ENCODE results near the gene EMP1. TPM values are rescaled to one million over a fixed set of nuclear protein-coding genes. Genes with fewer than 3 reads are reported as not detected.

Gene EMP1
- total RNA-seq, 1 experiment from 2014 or later, result 7.8 TPM

DNA sequence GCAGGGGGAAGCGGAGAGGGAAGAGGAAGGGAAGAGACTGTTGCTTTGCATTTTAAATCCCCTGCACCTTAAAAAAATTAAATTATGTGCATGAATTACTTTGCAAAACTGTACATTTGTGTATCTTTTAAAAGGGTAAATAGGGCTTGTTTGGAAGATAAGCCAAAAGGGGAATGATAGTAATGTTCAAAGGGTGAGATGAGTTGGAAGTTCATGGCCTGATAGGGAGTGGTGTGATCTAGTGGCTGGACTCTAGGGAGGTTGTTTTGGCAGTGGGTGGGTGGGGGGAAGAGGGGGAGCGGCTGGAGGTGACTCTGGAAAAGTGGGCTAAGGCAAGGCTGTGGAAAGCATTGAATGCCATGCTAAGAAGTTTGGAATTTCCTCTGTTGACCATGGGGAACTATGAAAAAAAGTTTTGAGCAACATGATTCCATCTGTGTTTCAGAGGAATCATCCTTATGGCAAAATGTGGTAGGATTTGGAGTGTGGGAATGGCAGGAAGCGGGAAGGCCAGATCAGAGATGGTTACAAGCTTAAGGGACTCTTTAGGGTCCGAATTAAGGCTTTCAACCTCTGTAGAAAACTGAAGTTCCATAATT lies 25.5 kb upstream of the EMP1 start:
- no peak for DNase-seq (ENCODE audit: low read depth)
- in situ Hi-C loops (cut with HindIII; ENCODE audit: low pct_unique_long_range_greater_than_20kb, low sequenced_read_pairs), result no loop called here

DNA sequence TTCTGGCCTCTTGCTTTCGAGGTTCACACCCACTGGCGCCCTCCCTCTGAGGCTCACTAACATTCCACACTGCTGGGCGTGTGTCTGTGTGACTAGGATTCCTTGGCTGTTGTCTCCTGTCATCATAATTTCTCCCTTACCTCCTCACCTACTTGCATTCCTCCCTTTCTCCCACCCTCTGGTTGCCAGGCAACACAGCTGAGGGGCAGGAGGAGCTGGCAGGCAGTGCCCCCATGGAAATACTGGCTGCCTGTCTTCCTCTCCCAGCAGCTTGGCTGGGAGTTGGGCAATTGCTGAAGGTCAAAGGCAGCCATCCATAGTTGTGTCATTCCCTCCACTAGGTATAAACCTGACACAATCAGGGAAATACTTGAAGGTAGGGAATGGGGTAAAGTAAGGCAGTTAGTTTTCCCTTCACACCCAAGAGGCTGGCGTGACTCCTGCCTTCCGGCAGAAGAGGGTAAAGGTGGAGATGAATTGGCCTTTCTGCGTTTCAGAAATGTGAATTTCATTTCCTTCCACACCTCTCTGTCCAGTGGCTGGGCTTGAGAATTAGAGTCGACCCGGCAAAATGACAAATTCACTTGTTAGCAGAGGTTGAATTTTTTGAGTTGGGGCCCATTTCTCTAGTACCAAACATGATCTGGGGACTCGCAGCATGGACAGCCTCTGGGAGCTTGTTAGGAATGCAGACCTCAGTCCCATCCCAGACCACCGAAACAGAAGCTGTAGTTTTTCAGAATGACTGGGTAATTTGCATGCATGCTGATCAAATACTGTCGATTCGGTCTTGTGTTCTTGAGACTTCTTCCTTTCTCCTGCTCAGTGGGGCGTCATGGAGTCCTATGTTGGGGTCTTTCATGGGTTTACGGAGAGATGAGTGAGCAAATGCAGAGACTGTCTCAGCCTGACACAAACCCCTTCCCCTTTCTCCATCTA lies 24.3 kb upstream of the EMP1 start:
- DNase-seq (ENCODE audit: low read depth), result peak; percentile 94
- in situ Hi-C loops (cut with HindIII; ENCODE audit: low pct_unique_long_range_greater_than_20kb, low sequenced_read_pairs), result no loop called here

DNA sequence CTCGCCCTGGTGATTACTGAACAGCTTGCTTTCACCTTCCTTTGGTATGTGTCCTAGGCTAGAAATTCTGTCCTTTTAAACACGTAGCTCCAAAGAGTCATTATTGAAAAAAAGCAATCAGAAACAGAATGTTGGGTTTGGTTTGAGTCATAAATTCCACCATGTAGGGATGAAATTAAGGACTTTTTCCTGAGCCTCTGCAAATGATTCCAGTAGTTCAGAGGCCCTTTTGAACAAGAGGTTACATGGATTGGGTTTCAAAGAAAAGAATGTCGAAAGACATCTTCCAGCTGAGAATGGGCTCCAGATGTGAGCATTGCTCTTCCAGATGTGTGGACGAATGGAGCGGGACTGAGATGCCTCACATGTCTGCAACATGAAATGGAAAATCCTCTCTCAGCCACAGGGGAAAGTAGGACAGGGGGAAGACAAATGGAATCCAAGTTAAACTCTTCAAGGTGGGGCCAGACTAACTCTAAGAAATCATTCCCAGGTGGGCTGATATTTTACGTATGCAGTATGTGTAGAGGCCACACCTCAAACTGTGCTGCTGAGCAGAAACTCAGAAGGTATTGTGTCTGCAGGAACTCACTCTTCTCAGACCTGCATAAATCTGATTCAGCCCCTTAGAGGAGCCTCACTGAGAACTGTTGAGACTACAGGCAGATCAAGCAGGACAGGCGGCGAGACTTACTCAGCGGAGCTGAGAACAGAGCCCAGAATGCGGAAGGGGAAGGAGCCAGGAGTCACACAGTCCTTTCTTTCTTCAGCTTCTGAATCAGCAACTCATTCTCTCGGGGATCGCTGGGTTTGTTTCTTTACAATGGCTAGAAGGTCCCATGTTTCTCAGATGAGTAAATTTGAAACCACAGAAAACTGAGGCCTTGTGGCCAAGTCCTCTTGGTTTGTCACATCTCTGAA lies 23.3 kb upstream of the EMP1 start:
- DNase-seq (ENCODE audit: low read depth), result peak; percentile 64
- in situ Hi-C loops (cut with HindIII; ENCODE audit: low pct_unique_long_range_greater_than_20kb, low sequenced_read_pairs), result no loop called here

DNA sequence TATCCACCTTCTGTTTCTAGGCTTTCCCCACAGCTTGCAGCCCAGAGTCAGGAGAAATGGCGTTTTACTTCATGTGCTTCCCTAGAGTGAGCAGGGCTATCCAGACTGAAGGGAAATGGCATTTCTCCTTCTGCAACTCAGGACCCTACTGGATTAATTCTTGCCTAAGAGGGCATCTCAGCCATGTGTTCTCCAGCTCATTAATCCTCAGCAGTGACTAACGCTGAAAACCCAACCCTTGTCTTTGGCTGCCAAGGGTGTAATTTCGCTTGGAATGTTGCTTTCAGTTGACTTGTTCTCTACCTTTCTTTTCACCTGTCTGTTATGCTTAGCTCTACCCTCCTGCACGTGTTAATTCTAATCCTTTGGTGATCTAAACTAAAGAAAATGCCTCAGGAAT lies 21.0 kb upstream of the EMP1 start:
- in situ Hi-C loops (cut with HindIII; ENCODE audit: low pct_unique_long_range_greater_than_20kb, low sequenced_read_pairs), result no loop called here
- DNase-seq (ENCODE audit: low read depth), result peak; percentile 54

DNA sequence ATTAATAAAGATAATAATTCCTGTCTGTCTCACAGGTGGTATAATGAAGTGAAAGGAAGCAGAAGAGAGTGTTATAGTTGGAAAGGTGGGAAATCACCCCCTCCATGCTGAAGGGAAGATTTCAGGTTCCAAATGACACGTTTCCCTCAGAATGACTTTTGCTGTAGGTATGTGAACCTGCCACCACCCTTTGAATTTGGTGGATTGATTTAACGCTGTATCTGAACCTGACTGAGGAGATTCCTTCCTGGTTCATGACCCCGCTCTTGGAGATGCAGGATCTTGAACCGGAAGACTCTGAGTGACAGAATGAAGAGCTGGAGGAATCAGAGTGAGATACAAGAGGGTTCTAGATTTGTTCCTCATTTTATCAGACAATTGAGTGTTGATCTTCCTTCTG lies 20.3 kb upstream of the EMP1 start:
- no peak for DNase-seq (ENCODE audit: low read depth)
- in situ Hi-C loops (cut with HindIII; ENCODE audit: low pct_unique_long_range_greater_than_20kb, low sequenced_read_pairs), result no loop called here

DNA sequence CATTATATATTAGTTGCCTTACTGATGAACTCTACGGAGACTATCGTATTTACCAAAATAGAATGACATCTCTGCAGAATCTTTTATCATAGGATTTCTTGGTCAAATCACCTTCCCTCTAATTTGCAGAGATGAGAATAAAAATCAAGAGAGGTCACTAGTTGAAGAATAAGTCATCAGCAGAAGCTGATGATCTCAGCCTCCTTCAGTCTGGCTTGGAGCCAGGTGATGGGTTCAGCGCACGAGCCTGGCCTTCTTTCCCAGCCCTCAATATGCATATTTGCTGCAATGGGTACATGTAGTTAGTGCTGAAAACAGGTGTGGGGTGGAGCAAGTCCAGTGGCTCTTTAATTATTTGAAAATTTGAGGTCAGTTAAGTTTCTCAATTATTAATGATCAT lies 19.2 kb upstream of the EMP1 start:
- in situ Hi-C loops (cut with HindIII; ENCODE audit: low pct_unique_long_range_greater_than_20kb, low sequenced_read_pairs), result no loop called here
- no peak for DNase-seq (ENCODE audit: low read depth)

DNA sequence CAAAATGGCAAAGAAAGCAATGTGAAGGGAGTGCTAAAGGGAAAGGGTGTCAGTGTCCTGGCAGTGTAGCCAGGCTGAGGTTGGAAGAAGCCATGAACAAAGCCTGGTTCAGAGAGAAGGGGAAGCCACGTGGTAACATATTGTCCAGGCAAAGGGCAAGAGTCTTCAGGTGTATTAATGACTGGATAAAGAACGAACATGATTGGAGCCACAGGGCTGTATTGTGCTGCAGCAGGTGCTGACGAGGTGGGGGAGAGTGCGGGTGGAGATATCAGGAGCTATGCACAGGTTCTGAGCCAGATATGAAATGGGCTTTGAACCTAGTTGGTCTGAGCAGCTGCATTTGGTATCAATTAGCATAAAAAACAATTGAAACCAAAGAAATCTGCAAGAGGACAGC lies 18.6 kb upstream of the EMP1 start:
- in situ Hi-C loops (cut with HindIII; ENCODE audit: low pct_unique_long_range_greater_than_20kb, low sequenced_read_pairs), result no loop called here
- no peak for DNase-seq (ENCODE audit: low read depth)

DNA sequence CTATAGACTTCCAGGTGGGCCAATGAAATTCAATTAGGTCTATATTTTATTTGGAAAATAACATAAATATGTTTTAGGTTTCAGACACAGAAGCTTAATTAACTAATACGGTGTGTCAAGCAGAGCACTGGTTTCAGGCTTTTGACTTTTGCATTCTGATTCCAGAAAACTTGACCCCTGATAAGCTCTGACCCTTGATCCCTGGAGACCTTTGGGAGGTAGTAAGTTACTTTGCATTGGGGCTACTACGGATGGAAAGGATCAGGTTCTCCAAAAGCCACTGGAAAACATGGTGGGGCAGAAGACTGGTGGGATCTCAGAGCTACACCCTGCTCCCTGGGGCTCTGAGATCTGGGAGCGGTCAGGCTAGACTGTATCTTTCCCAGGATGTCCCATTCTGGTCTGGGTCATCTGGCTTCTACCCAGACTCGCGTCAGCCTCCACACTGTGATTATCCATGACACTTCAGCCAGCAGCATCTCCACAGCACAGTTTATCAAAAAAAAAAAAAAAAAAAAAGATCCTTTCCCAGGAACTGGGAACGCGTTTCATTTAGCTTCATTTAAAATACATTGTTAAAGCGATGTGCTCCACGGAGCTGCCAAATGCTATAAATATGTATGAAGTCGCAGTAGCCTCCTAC lies 17.8 kb upstream of the EMP1 start:
- DNase-seq (ENCODE audit: low read depth), result no peak
- in situ Hi-C loops (cut with HindIII; ENCODE audit: low pct_unique_long_range_greater_than_20kb, low sequenced_read_pairs), result no loop called here

DNA sequence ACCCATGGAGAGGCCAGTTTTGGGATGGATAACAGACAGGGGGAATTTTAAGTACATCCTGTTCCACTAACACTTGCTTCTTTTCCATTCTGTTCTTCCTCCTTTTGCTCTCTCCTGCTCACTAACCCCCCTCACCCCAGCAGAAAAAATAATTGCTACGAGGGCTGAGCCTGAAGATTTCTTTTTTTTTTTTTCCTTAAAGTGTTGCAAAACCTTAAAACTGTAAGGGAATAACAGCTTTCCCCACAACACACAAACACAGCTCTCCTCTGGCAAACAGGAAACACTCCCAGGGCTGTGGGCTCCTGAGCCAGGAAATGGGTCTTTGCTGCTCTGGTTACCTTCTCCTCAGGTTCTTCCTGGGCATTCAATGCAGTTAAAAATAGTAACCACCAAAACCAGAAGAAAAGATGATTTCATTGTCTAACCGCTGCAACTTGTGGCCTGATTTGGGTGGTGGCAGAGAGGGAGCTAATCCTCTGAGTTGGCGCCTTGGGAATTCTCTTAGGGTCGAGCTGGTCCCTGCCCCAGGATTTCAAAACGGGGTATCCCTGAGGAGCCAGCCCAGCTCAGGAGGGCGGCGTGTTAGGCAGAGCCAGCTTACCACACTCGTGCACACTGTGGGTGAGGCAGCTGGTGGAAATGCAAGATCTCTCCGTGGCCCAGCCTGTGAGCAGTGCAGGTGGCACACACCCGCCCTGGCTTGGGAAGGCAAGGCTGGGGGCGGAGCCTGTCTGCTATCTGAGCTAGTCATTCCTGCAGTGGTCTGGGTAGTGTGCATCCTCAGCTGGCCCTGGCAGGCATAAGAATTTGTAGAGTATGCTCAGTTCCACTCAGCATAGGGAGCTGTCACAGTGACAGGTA lies 17.1 kb upstream of the EMP1 start:
- in situ Hi-C loops (cut with HindIII; ENCODE audit: low pct_unique_long_range_greater_than_20kb, low sequenced_read_pairs), result no loop called here
- DNase-seq (ENCODE audit: low read depth), result peak; percentile 63

DNA sequence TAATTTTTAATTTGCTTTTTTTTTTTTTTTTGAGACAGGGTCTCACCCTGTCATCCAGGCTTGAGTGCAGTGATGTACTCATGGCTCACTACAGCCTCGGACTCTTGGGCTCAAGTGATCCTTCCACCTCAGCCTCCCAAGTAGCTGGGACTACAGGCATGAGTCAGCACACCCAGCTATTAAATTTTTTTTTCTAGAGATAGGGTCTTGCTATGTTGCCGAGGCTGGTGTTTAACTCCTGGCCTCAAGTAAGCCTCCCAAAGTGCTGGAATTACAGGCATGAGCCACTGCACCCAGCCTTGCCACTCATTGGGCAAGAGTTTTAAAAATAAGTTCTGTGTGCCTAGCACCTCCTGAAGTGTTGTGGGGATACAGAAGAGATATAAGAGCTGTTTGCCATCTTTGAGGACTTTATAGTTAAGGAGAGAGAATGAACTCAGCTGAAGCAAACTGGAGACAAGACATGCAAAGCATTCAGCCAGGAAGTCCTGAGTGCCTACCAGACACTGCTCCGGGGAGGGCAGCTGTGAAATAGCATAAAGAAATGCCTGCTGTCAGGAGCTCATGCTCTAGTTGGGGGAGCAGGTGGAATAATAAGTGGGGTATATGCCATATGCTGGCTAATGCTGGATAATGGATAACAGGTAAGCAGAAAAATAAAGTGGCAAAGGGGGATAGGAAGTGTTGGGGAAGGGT lies 15.0 kb upstream of the EMP1 start:
- in situ Hi-C loops (cut with HindIII; ENCODE audit: low pct_unique_long_range_greater_than_20kb, low sequenced_read_pairs), result no loop called here
- no peak for DNase-seq (ENCODE audit: low read depth)

DNA sequence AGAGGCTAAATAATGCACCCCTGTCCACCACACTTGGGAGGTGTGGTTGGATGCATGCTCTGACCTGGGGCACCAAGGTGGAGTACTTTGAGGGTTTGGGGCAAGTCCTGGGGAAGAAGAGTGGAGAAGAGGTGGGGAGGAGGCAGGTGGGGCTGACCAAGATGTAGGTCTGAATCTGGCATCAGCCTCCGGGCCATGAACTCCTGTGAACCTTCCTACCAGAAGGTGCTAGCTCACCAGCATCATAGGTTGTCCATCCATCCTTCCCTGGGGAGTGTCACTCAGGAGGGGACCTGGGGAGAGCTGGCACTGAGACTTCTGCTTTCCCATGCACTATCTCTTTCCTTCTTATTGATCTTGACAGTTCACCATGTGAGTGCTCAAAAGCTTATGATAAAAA lies 13.6 kb upstream of the EMP1 start:
- DNase-seq (ENCODE audit: low read depth), result no peak
- in situ Hi-C loops (cut with HindIII; ENCODE audit: low pct_unique_long_range_greater_than_20kb, low sequenced_read_pairs), result no loop called here

DNA sequence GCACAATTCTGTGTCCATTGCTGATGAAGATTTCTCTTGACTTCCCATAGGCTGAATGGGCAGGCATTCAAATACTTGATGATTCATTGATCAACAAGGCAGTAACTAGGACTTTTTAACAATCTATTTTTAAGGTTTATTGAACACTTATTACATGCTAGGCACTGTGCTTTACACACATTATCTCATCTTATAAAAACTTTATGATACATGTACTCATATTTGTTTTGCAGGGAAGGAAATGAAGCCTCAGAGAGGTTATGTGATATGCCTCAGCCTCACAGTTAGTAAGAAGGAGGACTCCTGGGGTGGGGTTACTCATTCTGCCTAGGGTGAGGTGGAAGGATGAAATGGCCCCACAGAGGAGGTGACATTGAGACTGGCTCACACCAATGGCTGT lies 12.9 kb upstream of the EMP1 start:
- DNase-seq (ENCODE audit: low read depth), result no peak
- in situ Hi-C loops (cut with HindIII; ENCODE audit: low pct_unique_long_range_greater_than_20kb, low sequenced_read_pairs), result no loop called here

DNA sequence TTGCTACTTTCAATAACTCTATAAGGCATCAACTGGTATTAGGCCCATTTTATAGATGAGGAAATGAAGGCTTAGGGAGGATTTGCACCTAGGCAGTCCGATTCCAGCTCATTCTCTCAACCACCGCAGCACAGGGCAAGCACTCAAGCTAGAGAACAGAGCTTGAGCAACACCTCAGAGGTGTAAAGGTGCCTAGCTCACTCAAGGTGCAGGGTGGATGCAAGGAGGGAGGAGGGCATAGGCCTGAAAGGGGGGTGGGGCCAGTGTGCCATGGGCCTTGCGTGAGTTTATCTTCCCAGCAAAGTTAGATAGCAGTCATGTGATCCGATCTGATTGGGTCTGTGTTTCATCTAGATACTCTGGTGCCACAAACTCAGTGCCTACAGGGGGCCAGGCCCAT lies 10.2 kb upstream of the EMP1 start:
- no peak for DNase-seq (ENCODE audit: low read depth)
- in situ Hi-C loops (cut with HindIII; ENCODE audit: low pct_unique_long_range_greater_than_20kb, low sequenced_read_pairs), result no loop called here

DNA sequence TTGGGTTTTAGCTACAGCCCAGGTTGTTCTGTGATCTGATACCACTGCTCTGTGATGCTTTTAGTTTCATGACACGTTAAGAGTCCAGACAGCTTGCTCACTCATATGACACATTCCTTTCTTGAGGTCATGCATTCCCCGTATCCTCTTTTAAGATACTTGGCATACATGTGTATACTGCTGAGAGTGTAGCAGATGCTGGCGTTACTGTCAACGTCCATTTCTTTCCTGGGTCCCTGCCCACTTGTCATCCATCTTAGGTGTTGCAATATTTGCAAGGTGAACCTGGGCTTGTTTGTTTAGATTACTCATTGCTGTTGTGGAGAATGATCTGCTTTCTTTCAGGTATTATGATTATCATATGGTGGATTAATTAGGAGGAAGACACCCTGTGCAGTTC lies 9.1 kb upstream of the EMP1 start:
- in situ Hi-C loops (cut with HindIII; ENCODE audit: low pct_unique_long_range_greater_than_20kb, low sequenced_read_pairs), result no loop called here
- DNase-seq (ENCODE audit: low read depth), result no peak

DNA sequence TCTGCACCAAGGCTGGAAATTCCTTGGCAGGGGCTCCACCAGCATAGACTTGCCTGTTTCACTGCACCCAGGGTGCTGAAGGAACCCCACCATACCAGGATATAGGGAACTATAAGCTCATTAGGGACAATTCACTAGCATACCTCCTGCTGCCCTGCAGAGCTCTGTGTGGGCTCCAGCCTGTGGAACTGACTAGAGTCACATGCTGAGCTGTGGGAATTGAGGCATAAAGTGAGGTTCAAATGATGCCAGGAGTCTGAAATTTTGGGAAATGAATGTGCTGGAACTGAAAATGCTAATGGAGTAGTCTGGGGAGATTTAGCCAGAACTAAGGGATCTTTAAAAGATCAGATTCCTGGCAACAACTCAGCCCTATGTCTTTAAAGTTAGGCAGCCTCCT lies 7.3 kb upstream of the EMP1 start:
- DNase-seq (ENCODE audit: low read depth), result no peak
- in situ Hi-C loops (cut with HindIII; ENCODE audit: low pct_unique_long_range_greater_than_20kb, low sequenced_read_pairs), result no loop called here

DNA sequence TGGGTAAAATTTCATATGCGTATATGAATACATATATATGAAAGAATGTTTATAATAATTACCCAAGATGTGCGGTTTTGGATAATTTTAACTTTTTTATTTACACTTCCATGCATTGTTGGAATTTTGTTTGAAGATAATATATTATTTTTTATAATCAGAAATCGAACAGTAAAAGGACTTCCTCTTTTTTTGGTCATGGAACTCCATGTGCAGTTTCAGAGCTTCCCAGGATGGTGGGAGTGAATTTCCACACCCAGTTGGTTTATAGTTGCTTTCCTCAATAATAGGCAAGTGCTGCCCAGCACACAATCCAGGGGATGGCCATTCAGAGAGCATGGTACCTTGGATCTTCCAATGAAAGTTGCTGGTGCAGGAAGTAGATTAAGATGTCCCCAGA lies 6.3 kb upstream of the EMP1 start:
- in situ Hi-C loops (cut with HindIII; ENCODE audit: low pct_unique_long_range_greater_than_20kb, low sequenced_read_pairs), result no loop called here
- DNase-seq (ENCODE audit: low read depth), result no peak

DNA sequence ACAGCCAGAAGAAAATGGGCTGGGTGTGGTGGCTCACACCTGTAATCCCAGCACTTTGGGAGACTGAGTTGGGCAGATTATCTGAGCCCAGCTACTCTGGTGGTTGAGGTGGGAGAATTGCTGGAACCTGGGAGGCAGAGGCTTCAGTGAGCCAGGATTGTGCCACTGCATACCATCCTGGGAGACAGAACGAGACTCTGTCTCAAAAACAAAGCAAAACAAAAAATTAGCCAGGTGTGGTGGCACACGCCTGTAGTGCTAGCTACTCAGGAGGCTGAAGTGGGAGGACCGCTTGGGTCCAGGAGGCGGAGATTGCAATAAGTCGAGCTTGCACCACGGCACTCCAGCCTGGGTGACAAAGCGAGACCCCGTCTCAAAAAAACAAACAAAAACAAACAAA lies 3.8 kb upstream of the EMP1 start:
- in situ Hi-C loops (cut with HindIII; ENCODE audit: low pct_unique_long_range_greater_than_20kb, low sequenced_read_pairs), result no loop called here
- DNase-seq (ENCODE audit: low read depth), result no peak

Data from Caki2 (cell line).